ENCODE data around the gene DBF4B. TPM values are rescaled to one million over a fixed set of nuclear protein-coding genes. Genes with fewer than 3 reads are reported as not detected.

The DBF4B gene
- total RNA-seq, 1 experiment from 2014 or later = 24.7 TPM

DNA sequence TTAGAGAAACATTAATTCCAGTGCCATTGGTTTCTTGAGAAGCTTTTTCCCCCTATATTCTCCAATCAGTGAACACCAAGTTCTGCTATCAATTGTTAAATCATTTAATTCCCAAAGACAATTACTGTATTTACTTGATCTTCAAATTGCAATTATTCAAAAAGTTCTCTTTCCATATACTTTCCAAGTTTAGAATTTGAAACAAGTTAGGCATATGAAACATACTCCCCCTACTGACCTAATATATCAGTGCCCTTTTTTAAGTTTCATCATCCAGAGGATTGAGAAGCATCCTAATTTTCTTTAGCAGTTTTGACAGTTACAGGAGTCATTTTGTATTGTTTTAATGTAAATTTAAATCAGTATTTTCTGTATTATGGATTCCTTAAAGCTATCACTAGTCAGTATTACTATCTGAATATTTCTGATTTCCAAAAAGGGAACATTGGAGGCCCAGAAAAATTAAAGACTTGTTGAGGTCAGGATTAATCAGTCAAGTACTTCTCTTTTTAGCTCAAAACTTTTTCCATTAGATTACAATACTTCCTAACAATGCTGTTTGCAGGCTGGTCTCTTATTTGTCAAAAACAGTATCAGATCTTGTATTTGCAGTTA, 35.9 kb upstream of the DBF4B start:
- Histone ChIP-seq H3K79me2 (ENCODE audit: insufficient read depth, low read length) (no peaks in the 10 kb centered on the region), H3K27ac (ENCODE audit: insufficient read length, low read depth, low read length) (no peak overlapping the region), H4K20me1 (ENCODE audit: control insufficient read depth, insufficient read depth, insufficient read length) (no peaks in the 10 kb centered on the region), H2BK20ac (ENCODE audit: low read depth, low read length, poor library complexity, severe bottlenecking) (no peak overlapping the region), H3K4me2 (ENCODE audit: insufficient read depth, insufficient read length, low read length) (no peak overlapping the region), H3K79me1 (ENCODE audit: insufficient read depth, low read depth, low read length, poor library complexity, severe bottlenecking) (no peaks in the 10 kb centered on the region), H2AK5ac (ENCODE audit: insufficient read length, low read length) (no peak overlapping the region), H3K23me2 (ENCODE audit: insufficient read length, low read depth, low read length, poor library complexity, severe bottlenecking) (no peaks in the 10 kb centered on the region), H3K9ac (ENCODE audit: extremely low read depth, insufficient read length, low read length) (no peak overlapping the region), H3T11ph (ENCODE audit: low read length) (no peak overlapping the region), H2BK120ac (ENCODE audit: low read depth, low read length, poor library complexity, severe bottlenecking) (no peak overlapping the region), H2BK12ac (ENCODE audit: insufficient read length, low read depth, low read length) (no peak overlapping the region), H3K18ac (ENCODE audit: insufficient read length, low read depth, low read length) (no peak overlapping the region), H3K14ac (ENCODE audit: insufficient read depth, low read length) (no peak overlapping the region), H2BK15ac (ENCODE audit: low read depth, low read length) (no peak overlapping the region), H2BK5ac (ENCODE audit: insufficient read length, low read length) (no peak overlapping the region), H3K4ac (ENCODE audit: low read depth, low read length) (no peak overlapping the region), H4K8ac (replicated peaks; ENCODE audit: insufficient read length, low read depth, low read length) (no peak overlapping the region), H4K5ac (ENCODE audit: insufficient read length, low read depth, low read length) (no peak overlapping the region), H3K27me3 (ENCODE audit: insufficient read depth, low read length) (no peaks in the 10 kb centered on the region), H2AFZ (ENCODE audit: low read length) (no peak overlapping the region), H3K23ac (ENCODE audit: insufficient read length, low read depth, low read length) (no peak overlapping the region), H3K56ac (ENCODE audit: insufficient read length, low read depth, low read length) (no peak overlapping the region), H4K91ac (ENCODE audit: insufficient read length, low read depth, low read length) (no peak overlapping the region), H3K9me3 (ENCODE audit: control insufficient read depth, low read depth, low read length) (no peaks in the 10 kb centered on the region), H3K4me1 (ENCODE audit: insufficient read depth, low read length) (no peaks in the 10 kb centered on the region)
- no peak for DNase-seq
- no peak overlapping the region for H3K4me3 Mint-ChIP-seq
- H3K4me1 Mint-ChIP-seq = 0 out of 4 replicates have a peak, but pooled peaks cover 0 to 3% of the 10 kb centered on the region in 2 experiments
- no peaks in the 10 kb centered on the region; a peak in 1 of 7 replicates for H3K36me3 Mint-ChIP-seq (ENCODE audit: insufficient read depth in 1 of 3, low read depth in 3 of 3)
- no peaks in the 10 kb centered on the region for H3K27me3 Mint-ChIP-seq (ENCODE audit: low read depth)
- H3K27ac Mint-ChIP-seq = 0 out of 7 replicates have a peak overlapping the region, but pooled peaks of 1 of the 3 experiments have one; percentile 34
- no peaks in the 10 kb centered on the region for H3K9me3 Mint-ChIP-seq
- TF ChIP-seq, protein P1, sequence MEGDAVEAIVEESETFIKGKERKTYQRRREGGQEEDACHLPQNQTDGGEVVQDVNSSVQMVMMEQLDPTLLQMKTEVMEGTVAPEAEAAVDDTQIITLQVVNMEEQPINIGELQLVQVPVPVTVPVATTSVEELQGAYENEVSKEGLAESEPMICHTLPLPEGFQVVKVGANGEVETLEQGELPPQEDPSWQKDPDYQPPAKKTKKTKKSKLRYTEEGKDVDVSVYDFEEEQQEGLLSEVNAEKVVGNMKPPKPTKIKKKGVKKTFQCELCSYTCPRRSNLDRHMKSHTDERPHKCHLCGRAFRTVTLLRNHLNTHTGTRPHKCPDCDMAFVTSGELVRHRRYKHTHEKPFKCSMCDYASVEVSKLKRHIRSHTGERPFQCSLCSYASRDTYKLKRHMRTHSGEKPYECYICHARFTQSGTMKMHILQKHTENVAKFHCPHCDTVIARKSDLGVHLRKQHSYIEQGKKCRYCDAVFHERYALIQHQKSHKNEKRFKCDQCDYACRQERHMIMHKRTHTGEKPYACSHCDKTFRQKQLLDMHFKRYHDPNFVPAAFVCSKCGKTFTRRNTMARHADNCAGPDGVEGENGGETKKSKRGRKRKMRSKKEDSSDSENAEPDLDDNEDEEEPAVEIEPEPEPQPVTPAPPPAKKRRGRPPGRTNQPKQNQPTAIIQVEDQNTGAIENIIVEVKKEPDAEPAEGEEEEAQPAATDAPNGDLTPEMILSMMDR (conservative IDR thresholded peaks at IDR 0.05) = peak; percentile 79

Data from H9 (cell line).